ENCODE results near the gene DUXA.
"Not testable (repeated sequence)": the region's sequence is repeated elsewhere in the genome, so short reads cannot be mapped to it uniquely, and the experiment has no call there.

The DUXA gene

DNA sequence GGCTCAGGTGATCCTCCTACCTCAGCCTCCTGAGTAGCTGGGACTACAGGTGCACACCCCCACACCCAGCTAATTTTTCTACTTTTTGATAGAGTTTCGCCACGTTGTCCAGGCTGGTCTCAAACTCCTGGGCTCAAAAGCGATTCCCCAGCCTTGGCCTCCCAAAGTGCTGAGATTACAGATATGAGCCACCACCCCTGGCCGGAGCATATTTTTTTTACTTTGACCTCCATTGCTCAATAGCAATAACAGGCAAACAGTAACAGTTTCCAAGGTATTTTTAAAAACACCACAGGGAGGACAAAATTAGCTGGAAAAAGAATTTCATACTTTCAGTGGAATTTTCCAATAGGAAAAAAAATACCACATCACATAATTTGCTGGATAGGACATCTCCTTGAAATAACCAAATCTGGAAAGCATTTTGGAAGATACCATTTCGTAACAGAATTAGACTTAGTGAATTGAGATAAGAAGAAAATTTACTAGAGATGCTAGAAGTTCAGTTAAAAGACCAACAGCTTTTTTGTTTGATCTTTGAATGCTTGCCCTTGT is 5.2 kb downstream of the DUXA start:
- DNase-seq: no peak
- peaks cover 15% of the 10 kb centered on the region for H3K27me3 Mint-ChIP-seq (ENCODE audit: low read depth, poor library complexity)
- H3K9me3 Mint-ChIP-seq: peaks cover 78% of the 10 kb centered on the region

DNA sequence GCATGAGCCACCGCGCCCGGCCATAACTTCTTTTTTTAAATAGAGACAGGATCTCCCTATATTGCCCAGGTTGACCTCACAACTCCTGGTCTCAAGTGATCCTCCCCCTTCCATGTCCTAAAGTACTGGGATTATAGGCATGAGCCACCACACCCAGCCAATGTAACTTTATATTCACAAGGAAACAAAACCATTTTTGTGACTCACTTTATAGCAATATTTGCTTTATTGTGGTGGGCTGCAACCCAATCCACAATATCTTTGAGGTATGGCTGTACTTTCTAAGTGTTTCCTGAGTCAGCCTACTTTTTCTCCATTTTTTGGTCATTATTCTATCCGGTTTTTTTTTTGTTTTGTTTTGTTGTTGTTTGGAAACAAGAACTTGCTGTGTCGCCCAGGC is 14.4 kb downstream of the DUXA start:
- H3K36me3 Mint-ChIP-seq (ENCODE audit: low read depth): no peaks in the 10 kb centered on the region
- peaks cover 2% of the 10 kb centered on the region for H3K27me3 Mint-ChIP-seq (ENCODE audit: low read depth, poor library complexity)
- DNase-seq: no peak
- peaks cover 76% of the 10 kb centered on the region for H3K9me3 Mint-ChIP-seq
- no peak overlapping the region for H3K27ac Mint-ChIP-seq
- no peak overlapping the region for H3K4me3 Mint-ChIP-seq
- TF ChIP-seq, protein P1, sequence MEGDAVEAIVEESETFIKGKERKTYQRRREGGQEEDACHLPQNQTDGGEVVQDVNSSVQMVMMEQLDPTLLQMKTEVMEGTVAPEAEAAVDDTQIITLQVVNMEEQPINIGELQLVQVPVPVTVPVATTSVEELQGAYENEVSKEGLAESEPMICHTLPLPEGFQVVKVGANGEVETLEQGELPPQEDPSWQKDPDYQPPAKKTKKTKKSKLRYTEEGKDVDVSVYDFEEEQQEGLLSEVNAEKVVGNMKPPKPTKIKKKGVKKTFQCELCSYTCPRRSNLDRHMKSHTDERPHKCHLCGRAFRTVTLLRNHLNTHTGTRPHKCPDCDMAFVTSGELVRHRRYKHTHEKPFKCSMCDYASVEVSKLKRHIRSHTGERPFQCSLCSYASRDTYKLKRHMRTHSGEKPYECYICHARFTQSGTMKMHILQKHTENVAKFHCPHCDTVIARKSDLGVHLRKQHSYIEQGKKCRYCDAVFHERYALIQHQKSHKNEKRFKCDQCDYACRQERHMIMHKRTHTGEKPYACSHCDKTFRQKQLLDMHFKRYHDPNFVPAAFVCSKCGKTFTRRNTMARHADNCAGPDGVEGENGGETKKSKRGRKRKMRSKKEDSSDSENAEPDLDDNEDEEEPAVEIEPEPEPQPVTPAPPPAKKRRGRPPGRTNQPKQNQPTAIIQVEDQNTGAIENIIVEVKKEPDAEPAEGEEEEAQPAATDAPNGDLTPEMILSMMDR (IDR thresholded peaks at IDR 0.05): no peak
- no peaks in the 10 kb centered on the region for H3K4me1 Mint-ChIP-seq

More for the DNA sequence above, 5.2 kb downstream of the DUXA start:
- no peaks in the 10 kb centered on the region for H3K4me1 Mint-ChIP-seq
- TF ChIP-seq, protein P1 (IDR thresholded peaks at IDR 0.05): no peak
- H3K36me3 Mint-ChIP-seq (ENCODE audit: low read depth): no peaks in the 10 kb centered on the region
- no peak overlapping the region for H3K27ac Mint-ChIP-seq
- H3K4me3 Mint-ChIP-seq: no peak overlapping the region

DNA sequence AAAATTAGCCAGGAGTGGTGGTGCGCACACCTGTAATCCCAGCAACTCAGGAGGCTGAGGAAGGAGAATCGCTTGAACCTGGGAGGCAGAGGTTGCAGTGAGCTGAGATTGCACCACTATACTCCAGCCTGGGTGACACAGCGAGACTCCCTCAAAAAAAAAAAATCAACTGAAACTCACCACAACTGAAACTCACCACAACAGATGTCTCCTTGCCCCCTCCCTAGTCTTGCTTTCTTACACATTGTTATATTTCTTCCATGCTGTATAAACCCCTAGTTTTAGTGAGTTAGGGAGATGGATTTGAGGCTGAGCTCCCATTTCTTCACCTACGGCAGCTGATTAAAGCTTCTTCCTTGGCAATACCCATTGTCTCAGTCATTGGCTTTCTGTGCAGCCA is 25.6 kb downstream of the DUXA start:
- TF ChIP-seq, protein P1 (IDR thresholded peaks at IDR 0.05): no peak
- Mint-ChIP-seq H3K4me1 (no peaks in the 10 kb centered on the region), H3K36me3 (ENCODE audit: low read depth) (peaks cover 4% of the 10 kb centered on the region), H3K27me3 (ENCODE audit: low read depth, poor library complexity) (no peaks in the 10 kb centered on the region), H3K9me3 (peaks cover 83% of the 10 kb centered on the region), H3K27ac (no peak overlapping the region), H3K4me3 (no peak overlapping the region)
- no peak for DNase-seq

DNA sequence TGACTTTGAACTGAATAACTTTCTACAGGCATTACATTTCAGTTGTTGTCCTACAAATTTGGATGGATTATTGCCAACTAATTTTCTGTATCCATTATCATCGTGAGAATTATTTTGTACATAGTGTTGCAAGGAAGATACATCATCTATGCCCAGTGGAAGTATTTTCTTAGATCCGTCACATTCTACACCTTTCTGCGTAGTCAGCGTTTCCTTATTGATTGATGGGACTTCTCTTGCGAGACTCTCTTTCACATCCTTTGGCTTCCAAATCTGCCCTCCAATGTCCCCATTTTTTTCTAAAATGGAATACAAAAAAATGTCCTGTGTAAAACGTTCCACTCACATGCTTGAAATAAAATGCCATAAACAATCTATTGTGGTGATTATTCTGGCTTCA is 31.5 kb downstream of the DUXA start:
- Mint-ChIP-seq H3K27me3 (ENCODE audit: low read depth, poor library complexity) (no peaks in the 10 kb centered on the region), H3K4me1 (no peaks in the 10 kb centered on the region), H3K27ac (no peak overlapping the region), H3K9me3 (peaks cover 78% of the 10 kb centered on the region), H3K36me3 (ENCODE audit: low read depth) (peaks cover 5% of the 10 kb centered on the region), H3K4me3 (no peak overlapping the region)
- no peak for DNase-seq
- TF ChIP-seq, protein P1 (IDR thresholded peaks at IDR 0.05): no peak

DNA sequence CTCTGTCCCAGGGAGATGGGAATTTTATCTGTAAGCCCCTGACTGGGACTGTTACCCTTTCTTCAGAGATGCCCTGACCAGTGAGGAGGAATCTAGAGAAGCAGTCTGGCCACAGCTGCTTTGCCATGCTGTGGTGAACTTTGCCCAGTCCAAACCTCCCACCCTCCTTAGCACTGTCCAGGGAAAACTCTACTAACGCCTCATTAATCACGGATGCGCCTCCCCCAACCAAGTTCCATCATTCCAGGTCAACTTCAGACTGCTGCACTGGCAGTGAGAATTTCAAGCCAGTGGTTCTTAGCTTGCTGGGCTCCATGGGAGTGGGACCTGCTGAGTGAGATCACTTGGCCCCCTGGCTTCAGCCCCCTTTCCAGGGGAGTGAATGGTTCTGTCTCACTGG is 39.9 kb downstream of the DUXA start:
- peaks cover 92% of the 10 kb centered on the region for H3K9me3 Mint-ChIP-seq
- H3K27me3 Mint-ChIP-seq (ENCODE audit: low read depth, poor library complexity); H3K4me3 Mint-ChIP-seq; H3K4me1 Mint-ChIP-seq; H3K36me3 Mint-ChIP-seq (ENCODE audit: low read depth); H3K27ac Mint-ChIP-seq; DNase-seq: not testable (repeated sequence)

DNA sequence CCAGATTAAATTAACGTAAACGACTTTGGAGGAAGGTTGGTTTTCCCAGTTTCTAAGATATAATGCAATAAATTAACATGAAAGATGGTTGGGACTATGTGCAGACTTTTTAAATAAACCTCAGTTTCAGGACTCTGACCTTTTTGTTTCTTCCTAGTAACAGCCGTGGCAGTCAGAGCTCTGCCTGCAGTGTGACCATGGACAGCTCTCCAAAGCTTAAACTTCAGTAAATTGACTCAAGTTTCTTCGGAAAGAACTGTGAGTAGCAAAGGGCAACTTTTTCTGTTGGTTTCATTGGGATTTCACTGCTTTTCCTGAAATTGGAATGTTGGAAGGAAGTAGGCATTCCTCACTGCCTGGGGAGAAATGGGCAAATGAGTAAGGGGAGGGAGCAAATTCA is 43.4 kb downstream of the DUXA start:
- TF ChIP-seq, protein P1 (IDR thresholded peaks at IDR 0.05): no peak
- H3K4me1 Mint-ChIP-seq: no peaks in the 10 kb centered on the region
- H3K4me3 Mint-ChIP-seq: no peak overlapping the region
- no peaks in the 10 kb centered on the region for H3K36me3 Mint-ChIP-seq (ENCODE audit: low read depth)
- no peak overlapping the region for H3K27ac Mint-ChIP-seq
- no peaks in the 10 kb centered on the region for H3K27me3 Mint-ChIP-seq (ENCODE audit: low read depth, poor library complexity)
- peaks cover 78% of the 10 kb centered on the region for H3K9me3 Mint-ChIP-seq
- no peak for DNase-seq
